Measurements from ENCODE around the gene C1orf232.

C1orf232 gene

DNA sequence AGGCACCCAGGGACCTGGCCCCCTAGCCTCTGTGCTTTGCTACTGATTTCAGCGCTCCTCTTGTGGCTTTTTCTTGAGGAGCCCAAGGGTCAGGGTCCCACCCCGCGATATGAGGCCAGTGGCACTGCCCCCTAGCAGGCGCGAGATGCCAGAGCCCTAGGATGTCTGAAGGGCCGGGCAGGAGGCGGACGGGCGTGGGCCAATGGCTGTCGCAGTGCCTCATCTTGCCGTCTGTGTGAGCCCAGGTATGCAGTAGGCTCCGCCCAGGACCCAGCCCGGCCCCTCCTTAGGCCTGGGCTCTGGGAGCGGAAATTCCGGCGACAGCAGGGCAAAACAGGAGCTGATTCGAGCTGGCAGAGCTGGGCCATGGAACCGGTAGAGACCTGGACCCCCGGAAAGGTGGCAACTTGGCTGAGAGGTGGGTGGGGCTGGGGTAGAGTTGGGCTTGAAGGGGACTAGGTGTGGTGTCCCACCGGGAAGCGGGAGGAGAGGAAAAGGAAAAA lies 8.5 kb upstream of the C1orf232 start, which contains the start of gene CNKSR1:
Gene CNKSR1 (plus strand): TSS at position 310 of the 503 bp plus-strand sequence. CDS start 57 bp downstream, at position 367.
- no peak for DNase-seq

DNA sequence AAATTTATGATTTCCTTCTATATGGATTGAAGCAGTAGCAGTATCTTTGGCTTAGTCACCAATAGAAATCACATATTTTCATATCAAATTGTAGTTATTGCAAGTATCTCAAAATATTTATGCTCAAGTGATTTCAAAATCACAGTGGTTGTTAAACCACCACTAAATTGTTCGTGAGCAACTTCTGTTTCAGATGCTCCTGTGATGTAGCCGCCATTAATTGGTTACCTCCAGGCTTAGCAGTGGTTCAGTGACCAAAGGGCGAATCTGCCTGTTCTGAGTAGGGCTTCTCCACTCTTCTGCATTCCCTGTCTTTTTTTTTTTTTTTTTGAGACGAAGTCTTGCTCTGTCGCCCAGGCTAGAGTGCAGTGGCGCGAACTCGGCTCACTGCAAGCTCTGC lies 6.6 kb upstream of the C1orf232 start:
- DNase-seq, result no peak

DNA sequence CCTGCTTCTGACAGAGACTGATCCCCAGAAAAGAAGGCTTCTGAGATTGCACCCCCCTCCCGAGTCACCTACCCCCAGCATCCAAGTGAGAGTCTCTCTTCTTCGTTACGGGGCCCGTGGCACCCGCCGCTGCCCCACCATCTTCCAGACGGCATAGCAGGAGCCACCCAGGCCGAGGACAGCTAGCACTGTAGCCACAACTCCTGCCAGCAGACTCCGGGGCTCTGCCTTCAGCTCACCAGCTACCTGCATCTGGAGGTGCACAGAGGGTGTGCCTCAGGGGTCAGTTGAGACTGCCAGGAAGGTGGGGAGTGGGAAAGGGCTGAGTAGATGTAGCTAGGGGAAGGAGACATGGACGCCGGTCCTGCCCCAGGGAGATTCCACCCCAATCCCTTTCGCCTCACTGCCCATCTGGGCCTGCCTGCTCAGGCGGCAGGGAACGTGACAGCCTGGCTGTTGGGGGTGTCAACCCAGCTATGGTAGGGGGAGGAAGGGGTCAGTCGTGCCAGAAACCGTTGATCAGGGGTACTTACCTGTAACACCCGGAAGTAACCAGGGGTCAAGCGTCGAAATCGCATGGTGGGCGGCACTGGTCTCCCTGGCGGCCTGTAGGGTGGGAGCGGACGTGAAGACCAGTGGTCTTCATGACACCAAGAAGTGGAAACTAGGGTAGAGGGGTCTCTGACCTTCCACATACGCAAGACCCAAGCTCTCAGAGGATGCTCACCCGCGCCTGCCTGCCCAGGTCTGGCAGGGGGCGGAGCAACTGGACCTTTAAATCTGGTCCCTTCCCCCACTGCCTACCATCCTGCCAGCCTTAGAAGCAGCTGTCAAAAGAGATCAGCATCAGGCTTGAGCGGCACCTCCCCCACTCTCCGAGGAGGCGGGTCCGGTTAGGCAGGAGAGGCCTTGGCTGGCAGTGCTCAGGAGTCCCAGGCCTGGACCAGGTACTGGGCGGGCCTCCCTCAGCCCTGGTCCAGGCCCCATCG lies 2.6 kb upstream of the C1orf232 start, which contains the start of gene ZNF593OS:
Gene ZNF593OS (minus strand): TSS at position 749 of the 989 bp plus-strand sequence. CDS start 171 bp downstream, at position 578.
- DNase-seq, result no peak

DNA sequence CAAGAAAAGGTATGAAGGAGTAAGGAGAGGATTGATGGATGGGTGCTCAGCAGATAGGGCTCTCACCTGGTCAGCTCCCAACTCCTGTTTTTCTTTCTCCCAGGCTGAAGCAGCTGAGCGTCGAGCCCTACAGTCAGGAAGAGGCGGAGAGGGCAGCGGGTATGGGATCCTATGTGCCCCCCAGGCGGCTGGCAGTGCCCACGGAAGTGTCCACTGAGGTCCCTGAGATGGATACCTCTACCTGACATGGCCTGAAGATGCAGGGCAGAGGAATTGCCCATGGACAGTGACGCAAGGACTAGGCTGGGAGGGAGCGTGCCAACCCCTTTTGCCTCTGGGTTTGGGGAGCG lies 1.7 kb upstream of the C1orf232 start:
- DNase-seq, result no peak

DNA sequence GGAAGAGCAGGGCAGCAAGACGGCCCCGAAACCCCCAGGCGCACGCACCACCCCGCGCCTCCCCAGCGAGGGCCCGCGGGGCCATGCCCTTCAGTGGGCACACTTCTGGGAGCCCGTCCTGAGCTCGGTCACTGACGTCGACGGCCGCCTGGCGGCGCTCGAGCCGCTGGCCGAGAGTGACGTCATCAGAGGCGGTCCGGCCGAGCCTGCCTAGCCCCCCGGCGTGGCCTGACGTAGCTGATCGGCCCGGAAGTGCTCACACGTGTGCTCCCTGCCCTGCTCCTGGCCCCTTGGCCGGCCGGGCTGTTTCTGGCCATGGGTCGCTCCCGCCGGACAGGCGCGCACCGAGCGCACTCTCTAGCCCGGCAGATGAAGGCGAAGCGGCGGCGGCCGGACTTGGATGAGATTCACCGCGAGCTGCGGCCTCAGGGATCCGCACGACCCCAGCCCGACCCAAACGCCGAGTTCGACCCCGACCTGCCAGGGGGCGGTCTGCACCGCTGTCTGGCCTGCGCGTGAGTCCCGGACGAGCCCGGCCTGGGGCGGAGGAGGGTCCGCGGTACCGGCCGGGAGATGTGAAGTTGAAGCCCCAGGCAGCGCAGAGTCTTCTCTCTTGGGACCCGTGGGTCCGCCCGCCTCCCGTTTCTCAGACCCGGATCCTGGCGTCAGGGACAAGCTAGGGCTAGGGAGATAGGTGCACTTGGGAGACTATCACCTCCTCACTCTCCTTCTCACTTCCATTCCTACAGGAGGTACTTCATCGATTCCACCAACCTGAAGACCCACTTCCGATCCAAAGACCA lies 1.1 kb upstream of the C1orf232 start, which contains the start of gene ZNF593:
Gene ZNF593 (plus strand): TSS at position 240 of the 803 bp plus-strand sequence. CDS start 76 bp downstream, at position 316.
- peak; percentile 92 for DNase-seq

DNA sequence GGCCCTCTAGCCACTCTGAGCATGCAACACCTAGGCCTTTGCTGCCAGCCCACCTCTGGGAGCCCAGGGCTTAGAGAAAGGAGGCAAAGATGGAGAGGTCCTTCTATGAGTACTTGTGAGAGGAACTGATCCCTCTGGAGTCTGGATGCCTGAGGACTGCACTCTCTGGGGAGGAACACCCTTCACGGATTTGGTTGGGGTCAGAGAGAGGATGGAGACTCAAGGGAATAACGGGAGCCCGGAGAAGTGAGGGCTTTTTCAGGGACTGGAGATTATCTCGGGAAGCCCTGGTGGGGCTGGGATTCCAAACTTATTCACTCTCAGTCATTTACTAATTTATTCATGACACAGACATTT lies 413 bp upstream of the C1orf232 start:
- no peak for DNase-seq

DNA sequence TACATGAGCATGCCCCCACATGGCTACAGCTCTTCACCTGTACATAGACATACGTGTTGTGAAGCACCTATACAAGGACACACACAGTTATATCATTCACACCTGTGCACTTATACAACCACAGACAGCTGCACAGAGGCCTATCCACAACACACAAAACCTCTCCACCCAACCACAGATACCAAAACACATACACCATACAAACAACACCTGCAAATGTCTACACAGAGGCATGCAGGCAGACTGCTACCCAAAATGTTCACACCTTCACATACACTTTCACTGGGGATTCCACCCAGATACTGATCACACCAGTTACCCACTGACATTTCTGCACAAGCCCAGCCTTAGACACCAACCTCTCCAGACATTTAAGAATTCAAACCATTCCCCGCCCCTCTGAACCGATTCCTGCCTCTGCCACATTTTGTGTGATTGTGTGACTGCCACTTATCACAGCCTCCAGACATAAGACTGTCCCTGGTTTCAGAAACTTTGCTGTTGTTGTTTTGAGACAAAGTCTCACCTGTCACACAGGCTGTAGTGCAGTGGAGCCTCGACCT lies 2.0 kb downstream of the C1orf232 start:
- no peak for DNase-seq

DNA sequence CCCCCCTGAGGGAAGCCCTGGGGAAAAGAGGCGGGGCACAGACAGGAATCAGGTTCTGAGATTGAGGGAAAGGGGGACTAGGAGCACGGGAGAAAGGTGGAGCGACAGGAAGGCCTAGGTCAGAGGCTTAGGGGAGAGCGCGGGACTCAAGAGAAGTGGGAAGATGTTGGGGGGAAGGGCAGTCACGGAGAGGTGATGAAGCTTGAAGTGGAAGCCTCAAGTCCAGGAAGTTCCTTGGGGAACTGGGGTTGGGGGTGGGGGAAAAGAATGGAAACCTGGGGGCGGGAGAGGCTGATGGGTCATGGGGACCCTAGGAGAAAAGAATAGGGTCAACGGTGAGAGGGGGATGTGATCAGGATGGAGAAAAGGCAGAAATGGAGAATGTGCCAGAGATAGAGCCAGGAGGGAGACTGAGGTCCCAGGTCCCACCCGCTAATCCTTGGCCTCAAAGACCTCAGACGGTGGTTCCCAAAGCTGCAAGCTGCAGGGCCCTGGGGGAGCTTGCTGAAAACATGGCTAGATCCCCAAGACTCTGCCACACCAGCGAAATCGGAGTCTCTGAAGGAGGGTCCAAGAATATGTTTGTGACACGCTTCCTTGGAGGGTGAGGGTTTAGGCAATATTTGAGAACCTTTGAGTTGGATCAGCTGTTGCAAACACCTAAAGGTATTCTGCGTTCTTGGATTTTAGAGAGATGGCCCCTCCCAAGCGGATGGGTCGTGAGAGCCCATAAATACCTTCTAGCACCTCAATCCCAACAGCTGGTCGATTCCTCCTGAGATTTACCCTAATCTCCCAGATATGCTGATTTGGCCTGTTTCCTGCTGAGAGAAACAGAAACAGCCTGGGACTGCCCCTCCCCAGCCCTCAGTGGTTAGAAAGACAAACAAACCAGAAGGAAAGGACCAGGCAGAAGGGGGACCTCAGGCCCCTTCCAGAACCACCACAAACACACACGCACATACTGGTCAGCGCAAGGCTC lies 3.6 kb downstream of the C1orf232 start:
- no peak for DNase-seq

DNA sequence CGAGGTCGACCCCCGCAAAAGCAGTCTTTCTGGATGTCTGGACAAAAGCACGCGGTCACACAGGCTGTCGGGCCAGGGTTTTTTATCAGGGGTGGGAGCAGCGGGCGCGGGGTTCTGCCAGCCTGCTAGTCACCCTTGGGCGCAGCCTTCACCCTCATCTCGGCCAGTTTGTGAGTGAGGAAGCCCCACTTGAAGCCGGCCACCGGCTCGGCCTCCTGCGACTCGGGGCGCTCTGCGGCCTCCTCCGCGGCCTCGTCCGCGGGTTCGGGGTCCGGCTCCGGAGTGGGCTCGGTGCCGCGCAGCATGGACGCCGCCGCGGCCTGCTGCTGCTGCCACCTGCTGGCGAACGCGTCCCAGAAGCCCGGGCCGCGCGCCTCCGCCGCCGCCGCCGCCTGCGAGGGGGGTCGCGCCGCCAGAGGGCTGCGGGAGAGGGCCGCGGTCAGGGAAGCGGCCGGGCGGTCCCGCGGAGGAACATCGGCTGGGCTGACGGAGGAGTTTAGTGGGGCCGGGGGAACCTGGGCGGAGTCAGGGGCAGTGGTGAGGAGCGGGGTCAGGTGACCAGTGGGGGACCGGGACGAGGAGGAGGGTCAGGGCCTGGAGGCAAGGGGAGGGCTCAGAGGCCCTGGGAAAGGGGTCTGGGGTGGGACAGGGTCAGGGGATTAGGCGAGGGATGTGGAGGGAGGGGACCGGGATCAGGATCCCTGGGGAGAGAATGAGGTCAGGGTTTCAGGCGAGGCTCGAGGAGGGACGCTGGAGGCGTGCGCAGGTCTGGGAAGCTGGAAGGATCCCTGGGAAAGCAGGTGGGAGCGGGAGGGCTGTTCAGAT lies 4.5 kb downstream of the C1orf232 start:
- peak; percentile 41 for DNase-seq

DNA sequence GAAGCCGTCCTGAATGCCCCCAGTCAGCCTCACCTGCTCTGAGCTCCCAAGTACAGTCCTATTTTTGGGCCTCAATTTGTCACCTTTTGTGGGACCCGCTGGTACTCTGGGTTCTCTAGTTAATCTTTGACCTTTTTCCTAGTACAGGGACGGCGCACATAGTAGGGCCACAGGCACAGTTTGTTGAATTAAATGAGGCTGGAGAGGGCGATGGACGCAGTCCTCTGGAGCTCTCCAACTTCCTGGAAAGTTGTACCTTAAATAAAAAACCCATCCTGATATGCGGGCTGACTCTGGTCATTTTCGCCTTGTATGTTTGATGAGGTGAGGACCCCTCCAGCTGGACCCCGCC lies 5.1 kb downstream of the C1orf232 start:
- DNase-seq, result no peak

DNA sequence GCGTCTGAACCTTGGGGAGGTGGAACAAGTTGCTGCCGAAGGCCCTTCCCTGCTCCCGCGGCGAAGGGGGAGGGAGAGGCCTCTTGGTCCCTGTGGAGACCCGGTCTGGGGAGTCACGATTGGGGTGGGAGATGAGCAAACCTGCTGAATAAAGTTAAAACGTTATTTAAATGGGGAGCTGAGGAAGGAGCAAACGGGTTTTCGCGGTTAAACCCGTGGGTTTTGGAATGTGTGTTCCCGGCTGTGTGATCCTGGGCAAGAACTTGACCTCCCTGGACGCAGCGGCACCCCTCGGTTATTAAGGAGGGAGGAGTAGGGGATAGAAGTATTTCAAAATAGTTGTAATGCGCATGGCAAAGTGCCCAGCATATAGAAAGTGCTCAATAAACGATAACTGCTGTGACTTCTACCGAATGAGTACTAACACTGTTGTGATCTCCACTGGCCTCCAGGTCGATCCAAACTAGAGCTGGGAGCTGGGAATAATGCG lies 6.5 kb downstream of the C1orf232 start:
- DNase-seq, result no peak

DNA sequence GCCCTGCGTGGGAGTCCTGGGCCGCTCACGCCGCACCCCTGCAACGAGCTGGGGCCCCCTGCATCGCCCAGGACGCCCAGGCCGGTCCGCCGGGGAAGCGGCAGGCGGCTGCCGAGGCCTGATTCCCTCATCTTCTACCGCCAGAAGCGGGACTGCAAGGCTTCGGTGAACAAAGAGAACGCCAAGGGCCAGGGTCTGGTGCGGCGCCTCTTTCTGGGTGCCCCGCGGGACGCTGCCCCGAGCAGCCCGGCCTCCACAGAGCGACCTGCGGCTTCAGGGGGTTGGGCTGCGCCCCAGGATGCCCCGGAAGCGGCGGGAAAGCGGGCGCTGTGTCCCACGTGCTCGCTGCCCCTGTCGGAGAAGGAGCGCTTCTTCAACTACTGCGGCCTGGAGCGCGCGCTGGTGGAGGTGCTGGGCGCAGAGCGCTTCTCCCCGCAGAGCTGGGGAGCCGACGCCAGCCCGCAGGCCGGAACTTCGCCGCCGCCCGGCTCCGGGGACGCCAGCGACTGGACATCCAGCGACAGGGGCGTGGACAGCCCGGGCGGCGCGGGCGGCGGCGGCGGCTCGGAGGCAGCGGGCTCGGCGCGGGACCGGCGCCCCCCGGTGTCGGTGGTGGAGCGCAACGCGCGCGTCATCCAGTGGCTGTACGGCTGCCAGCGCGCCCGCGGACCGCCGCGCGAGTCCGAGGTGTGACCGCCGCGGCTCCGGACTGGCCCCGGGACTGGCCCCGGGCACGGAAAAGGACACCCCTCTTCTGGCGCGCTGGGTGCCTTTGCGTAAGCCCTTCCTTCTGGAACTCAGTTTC lies 7.1 kb downstream of the C1orf232 start:
- peak; percentile 63 for DNase-seq

DNA sequence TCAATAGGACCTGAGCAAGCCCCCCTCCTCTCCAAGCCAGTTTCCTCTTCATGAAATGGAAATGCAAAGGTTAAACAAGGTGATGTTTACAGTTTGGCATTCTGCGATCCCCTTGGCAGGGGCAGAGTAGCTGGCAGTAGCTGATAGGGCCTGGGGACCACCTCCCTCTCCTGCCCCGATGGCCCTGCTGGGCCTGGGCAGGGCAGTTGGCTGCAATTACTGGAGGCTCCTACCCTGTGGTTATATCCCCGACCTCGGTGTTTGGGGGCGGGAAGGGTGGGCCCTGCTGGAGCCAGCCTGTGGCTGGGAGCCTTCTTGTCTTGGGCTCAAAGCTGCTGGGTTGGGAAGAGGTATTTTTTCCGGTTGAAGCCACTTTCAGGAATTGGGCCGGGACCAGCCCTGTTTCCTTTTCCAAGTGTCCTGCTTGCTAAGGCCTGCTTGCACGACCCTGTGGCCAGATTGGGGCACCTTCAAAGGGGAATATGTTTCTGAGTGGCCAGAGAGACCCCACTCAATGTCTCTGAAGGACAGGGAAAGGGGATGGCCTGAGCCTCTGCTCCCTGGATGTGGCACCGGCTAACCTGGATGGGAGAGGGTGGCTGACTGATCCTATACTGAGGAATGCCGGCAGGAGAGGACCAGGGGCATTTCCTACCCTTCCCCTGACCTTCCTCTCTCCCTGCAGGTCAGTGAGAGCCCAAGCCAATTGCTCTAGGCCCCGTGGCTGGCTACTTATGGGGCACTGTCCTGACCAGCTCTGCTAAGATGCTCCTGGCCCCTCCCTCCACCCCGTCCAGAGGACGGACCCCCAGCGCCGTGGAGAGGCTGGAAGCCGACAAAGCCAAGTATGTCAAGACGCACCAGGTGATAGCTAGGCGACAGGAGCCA lies 8.0 kb downstream of the C1orf232 start:
- no peak for DNase-seq

DNA sequence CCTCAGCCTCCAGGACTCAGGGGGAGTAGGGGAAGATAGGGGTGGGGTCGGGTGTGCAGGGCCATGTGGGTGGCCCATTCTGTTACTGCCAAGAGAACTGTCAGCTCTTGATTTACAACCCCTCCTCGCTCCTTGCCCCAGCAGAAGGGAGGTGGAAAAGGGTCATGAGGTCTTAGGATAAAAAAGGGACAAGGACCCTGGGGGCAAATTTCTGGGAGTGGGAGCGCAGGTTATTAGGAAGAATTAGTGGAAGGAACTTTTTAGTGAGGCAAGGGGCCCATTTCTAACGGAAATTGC lies 9.1 kb downstream of the C1orf232 start:
- DNase-seq, result no peak

DNA sequence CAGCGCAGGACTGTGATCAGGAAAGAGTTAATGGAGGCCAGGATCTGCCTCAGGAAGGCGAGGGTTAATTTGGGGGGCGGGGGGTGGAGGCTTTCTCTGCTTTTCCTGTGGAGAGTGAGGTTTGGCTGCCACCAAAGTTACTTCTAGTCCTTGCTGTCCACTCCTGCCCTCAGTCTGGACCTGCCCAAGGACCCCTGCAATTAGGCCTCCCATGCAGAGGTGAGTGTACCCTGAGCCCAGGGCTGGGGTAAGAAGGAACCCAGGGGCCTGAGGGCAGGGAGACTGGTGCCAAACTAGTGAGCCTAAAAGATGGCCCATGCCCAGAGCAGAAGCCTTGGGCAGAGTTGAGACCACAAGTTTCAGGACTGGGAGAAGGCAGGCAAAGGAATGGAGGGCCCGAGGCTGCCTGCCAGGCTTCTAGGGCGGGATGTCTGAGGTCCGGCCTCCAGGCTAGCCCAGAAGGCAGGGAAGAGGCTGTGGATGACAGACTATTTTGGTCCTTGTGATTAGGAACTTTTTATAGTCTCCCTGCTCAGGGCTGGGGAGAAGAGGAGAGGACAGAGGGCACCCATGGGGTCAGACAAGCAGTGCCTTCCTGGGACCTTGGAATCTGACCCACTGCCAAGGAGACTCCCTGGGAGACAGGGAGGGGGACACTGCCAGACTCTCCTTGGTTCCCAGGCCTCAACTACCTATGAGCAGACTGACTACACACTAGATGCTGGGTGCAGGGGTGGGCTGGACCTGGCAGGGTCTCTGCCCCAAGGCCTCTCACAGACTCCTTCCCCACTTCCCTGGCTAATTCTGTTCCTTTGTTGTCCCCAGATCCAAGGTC lies 9.6 kb downstream of the C1orf232 start, which contains the start of gene FAM110D:
Gene FAM110D (plus strand): TSS at position 172 of the 835 bp plus-strand sequence. CDS start 2,213 bp downstream, outside the sequence.
- no peak for DNase-seq

DNA sequence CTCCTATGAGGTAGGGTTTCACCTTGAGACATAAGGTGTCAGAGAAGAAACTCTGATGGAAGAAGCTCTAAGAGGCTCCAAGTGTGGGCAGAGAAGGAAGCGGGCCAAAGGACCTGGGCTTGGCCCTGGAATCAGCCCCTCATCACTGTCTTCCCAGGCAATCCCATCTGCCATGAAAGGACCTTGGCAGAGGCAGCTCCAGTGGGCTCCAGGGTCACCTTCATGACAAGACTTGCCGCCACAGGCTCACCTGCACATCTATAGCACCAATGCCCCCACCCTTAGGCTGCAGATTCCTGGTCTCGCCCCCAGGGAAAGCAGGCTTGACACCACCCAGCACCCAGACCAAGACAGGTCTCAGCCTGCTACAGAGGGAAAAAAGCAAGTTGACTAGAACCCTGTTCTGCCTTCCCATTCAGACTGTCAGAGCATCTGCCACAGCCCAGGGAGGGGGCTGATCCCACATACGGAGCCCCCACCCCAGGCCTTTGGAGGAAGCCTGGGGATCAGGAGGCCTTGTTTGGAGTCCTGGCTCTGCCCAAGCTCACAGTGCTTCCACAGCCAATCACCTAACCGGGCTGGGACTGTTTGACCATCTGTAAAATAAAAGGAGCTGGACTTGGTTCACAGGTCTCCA lies 10.4 kb downstream of the C1orf232 start:
- DNase-seq, result no peak

DNA sequence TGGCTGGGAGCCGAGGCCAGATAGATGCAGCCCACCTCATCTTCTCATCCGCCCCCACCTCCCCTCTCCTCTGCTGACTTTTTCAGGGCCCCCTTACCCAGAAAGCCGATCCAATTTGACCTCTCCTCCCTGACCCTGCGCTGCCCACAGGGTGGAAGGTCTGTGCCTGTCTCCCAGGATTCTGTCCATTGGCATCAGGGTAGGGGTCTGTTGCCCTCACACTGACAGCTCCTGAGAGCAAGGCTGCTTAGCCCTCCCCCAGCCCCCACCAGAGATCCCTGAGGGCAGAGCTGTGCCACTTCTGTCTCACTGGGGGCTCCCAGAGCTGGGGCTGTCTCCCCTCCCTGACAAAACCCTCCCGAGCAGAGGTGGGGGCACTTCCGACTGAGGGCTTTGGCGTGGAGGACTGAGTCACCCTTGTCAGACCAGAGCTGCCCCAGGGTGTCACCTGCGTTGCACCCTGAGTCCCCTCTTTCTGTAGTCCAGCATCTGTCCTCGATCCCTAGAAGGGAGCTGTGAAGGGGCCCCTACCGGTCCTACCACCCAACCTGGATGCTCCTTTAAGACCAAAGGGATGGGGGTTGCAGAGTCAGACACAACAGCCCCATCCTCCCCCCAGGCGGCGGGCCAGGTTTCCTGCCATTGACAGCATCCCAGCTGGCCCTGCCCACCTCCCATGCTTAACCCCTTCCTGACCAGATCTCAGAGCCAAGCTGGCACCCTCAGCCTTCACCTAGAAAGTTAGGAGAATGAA lies 12.3 kb downstream of the C1orf232 start:
- DNase-seq, result no peak

All from EL (cell line).